ENCODE measurements around the gene LEFTY2.
"Not testable (repeated sequence)": the region's sequence is repeated elsewhere in the genome, so short reads cannot be mapped to it uniquely, and the experiment has no call there.

LEFTY2 gene

DNA sequence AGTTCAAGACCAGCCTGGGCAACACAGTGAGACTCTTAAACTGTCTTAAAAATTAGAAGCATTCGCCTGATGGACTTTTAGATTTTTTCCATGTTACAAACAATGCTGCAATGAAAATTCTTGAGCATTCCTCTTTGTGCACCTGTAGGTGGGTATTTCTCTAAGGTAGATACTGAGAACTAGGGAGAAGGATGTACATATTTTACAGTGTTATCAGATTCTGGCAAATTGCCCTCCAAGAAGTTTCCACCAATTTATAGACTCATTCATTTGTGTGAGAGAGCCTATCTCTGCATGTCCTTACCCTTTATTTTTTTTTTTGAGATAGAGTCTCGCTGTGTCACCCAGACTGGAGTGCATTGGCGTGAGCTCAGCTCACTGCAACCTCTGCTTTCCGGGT is 12.3 kb upstream of the LEFTY2 start:
- no peak for DNase-seq

DNA sequence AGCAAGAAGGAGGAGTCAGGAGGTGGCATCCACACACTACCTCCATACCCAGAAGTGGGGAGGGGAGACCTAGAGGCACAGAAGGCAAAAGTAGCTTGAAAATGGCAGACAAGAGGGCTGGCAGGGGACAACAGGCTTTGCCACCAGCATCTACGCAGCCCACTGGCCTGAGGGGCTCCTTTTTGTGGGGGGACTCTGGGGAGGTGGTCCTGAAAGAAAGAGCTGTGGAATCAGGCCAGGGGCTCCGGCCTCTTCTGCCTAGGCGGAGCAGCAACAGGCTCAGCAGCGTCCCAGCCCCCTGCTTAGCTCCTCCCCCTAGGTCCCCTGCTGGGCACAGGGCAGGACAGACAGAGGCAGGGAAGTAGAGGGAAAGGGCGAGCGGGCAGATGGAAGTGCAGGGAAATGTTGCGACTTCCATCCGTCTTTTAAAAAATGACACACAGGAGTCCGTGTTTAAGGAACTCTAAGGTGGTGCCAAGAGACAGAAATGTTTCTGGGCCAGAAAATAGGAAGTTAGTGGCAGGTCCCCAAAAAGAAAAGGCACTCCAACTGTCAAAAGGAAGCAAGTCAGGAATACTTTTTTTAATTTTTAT is 10.0 kb upstream of the LEFTY2 start:
- DNase-seq: no peak

DNA sequence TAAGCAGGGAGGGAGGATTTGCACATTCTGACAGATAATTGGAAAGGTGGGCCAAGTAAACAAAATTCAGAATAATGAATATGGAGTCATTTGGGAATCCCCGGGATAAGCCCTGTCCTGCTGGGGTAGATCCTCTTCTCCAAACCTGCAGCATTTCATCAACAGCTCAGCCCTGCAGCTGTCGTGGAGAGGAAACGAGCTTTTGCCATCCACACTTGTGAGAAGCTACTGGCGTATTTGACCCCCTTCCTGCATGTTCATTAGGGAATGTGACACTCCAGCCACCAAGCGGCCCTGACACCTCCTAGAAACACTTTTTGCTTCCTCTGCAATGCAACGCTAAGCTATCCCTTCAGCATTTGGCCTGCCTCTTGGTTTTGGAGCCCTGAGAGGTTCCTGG is 8.0 kb upstream of the LEFTY2 start:
- DNase-seq: no peak

DNA sequence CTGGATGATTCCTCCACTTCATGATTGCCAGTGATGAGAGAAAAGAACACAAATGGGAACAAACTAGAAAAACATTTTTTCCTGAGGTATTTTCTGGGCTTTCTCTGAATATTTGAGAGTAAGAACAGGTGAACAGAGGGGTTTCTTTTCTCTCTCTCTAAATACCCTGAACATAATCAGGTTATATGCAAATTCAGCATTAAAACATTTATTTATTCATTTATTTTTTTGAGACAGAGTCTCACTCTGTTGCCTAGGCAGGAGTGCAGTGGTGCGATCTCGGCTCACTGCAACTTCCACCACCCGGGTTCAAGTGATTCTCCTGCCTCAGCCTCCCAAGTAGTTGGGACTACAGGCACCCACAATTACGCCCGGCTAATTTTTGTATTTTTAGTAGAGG is 5.8 kb upstream of the LEFTY2 start:
- DNase-seq: no peak

DNA sequence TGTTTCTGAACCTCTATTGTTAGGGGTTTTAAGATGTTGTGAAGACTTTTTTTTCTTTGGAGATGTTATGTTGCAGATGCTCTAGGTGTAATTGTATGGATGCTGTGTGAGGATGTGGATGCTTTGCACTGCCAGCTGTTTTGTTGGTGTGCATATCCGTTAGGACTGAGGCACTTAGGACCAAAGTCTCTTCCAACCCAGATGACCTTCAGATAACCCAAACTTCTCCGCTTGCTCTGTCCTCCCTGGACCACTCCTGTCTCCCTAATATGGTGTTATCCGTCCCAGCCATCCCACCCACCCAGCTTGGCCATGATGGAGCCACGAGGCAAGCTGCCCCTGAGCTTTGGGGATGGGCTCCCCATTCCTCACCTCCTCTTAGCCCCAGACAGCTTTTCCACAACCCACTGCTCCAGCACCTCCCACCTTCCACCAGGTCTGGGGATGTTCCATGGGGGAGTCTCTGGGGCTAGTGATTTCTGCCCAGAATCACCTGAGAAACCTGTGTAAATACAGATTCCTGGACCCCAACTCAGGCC is 5.1 kb upstream of the LEFTY2 start:
- no peak for DNase-seq

DNA sequence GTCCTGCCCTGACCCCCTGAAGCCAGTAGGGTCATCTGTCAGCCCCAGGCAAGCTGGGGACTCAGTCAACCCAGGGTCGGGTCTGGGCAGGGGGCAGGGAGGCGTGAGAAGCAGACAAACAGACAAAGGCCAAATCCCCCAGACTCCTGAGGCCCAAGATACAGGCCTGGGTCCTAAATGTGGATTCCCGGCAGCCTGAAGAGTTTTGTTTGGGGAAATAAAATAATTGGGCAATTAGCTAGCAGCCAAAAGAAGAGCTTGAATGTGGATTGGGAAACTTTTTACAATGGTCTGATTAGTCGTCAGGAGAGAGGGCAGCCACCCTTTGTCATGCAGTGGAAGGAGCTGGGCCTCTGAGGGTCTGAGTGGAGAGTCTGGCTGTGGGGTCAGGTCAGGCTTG is 4.5 kb upstream of the LEFTY2 start:
- no peak for DNase-seq

DNA sequence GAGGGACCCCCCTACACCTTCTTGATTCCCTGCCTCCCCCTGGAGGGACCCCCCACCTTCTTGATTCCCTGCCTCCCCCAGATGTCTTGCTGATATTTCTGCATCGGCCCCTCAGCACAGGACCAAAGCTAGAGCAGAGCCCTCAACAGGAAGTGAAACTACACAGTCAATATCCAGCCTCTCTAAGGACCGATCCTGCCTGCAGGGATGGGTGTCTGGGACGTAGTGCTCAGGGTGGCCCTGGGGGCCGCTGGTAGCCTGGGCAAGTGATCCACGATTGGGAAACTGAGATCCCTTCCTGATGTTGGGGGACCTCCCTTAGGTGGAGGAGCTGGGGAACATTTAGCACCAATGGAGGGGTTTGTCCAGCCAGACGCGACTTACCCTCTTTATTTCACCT is 3.9 kb upstream of the LEFTY2 start:
- DNase-seq: no peak

DNA sequence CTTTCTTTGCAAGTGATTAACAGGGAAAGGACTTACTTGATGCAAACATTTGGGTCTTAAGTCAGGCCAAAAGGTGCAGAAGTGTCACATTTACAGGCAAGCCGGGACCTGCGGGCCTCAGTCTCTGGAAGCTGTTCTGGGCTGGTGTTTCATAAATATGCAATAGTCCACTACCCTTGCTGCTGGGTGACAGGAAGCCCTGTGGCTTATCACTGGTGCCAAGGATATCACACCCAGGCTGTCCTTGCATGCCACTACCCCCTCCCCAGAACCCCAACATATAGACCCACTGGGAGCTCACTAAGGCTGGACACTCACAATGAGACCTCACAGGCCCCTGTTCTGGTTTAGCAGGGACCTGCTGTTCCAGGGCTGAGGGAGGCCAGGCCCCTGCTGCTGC is 3.4 kb upstream of the LEFTY2 start:
- no peak for DNase-seq

DNA sequence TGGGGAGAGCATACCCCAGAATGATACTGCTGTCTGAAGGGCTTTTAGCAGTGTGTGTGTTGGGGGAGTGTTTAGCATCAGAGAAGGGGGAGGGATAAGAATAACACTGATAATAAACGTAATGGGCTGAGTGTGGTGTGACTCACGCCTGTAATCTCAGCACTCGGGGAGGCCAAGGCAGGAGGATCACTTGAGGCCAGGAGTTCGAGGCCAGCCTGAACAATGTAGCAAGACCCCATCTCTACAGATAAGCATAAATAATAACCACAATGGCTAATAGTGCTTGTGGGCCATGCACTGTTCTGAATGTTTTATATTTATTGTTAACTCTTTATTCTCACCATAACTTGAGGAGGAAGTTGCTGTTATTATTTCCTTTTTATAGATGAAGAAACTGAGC is 2.6 kb upstream of the LEFTY2 start:
- no peak for DNase-seq

DNA sequence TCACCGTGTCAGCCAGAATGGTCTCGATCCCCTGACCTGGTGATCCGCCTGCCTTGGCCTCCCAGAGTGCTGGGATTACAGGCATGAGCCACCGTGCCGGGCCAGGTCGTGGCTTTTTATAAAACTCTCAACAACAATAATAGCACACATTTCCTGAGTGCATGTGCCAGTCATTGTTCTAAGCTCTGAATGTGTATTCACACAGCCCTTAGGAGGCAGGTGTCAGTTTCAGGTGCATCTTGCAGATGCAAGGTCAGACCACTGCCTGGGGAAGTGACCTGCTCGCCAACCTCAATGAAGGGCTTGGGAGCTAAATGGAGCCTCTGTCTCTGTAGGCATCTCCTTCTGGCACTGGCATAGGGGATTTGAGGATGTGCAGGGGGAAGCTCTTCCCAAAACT is 1.6 kb upstream of the LEFTY2 start:
- DNase-seq: no peak

DNA sequence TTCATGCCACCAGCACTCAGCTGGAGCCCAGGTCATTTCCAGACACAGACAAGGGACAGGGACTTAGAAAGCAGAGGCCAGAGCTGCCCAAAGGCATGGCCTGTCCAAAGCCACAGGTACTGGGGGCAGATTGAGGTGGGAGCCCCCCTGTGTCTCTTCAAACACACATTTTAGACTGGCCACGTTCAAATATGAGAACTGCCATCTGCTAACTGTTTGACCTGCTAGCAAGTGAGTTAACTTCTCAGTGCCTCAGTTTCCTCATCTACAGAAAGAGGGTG is 862 bp upstream of the LEFTY2 start:
- DNase-seq: no peak

DNA sequence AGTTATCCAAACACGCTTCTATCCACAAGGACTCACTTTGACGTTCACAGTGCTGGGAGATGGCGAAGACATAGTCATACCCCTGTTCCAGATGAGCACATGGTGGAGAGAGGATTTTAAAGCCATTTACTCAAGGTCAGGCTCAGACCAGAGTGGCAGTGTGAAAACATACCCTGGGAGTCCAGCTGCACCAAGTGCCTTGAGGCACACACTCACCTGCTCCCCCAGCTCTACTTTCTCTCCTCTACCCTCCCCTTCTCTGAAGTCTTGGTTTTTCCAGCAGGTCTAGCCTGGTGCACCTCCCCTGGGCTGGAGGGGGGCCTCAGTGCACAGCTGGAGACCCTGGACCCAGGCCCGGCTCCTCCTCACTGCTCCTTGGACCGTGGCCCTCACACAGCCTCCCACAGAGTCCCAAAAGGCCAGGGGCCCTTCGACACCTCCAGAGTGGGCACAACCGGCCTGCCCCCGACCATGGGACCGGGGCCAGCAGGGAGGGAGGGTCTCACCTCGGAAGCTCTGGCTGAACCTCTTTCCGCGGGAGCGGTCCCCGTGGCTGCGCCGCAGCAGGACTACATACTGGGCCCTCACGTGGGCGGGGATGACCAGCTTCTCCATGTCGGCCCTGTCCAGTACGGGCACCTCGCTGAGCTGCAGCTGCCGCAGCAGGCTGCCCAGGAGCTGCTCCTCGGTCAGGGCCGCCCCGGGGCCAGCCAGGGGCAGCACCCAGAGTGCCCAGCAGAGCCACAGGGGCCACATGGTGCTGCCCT is 452 bp downstream of the LEFTY2 start:
- no peak for DNase-seq

DNA sequence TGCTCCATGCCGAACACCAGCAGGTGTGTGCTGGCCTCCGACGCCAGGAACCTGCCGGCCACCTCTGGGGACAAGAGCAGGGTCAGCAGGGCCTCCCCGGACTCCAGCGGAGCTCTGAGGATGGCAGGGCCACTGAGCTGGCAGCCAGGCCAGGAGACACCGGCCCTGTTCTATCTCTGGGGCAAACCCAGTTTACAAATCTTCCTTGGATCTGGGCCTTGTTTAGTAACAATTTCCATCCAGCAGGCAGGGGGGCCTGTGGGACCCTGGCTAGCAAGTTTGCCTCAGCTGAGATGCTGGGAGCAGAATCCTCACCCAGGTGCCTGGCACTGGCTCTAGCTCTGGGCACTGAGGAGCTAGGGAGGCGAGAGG is 1.1 kb downstream of the LEFTY2 start:
- not testable (repeated sequence) for DNase-seq

DNA sequence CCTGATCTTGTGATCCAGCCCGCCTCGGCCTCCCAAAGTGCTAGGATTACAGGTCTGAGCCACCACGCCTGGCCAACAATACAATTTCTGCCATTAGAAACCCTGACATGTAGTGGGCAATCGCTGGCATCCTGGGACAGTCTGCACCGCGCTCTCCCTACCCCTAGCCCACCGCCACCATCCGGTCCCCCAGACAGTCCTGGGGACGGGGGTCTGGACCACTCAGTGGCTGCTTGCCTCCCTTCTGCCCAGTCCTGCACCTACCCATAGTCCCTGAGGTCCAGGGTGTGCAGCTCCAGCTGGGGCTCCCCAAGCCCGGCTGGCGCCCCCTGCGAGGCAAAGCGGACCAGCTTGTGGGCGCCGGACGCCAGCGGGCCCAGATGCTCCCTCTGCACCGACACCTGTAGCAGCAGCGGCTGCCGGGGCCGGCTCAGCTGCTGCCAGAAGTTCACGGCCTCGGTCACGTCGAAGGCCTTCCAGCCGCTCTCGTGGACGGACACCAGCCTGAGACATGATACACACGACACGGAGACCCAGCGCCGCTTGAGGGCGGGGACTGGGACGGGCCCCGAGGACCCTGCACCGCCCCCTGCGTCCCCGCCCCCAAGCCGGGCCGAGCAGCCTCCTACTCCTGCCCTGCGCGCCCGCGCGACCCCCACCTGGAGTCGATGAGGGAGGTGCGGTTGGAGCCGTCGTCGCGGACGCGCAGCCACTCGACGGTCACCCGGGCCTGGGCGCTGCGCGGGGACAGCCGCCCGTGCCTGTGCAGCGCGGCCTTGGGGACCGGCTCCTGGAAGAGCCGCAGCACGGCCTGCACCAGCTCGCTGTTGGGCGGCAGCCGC is 1.7 kb downstream of the LEFTY2 start:
- not testable (repeated sequence) for DNase-seq

DNA sequence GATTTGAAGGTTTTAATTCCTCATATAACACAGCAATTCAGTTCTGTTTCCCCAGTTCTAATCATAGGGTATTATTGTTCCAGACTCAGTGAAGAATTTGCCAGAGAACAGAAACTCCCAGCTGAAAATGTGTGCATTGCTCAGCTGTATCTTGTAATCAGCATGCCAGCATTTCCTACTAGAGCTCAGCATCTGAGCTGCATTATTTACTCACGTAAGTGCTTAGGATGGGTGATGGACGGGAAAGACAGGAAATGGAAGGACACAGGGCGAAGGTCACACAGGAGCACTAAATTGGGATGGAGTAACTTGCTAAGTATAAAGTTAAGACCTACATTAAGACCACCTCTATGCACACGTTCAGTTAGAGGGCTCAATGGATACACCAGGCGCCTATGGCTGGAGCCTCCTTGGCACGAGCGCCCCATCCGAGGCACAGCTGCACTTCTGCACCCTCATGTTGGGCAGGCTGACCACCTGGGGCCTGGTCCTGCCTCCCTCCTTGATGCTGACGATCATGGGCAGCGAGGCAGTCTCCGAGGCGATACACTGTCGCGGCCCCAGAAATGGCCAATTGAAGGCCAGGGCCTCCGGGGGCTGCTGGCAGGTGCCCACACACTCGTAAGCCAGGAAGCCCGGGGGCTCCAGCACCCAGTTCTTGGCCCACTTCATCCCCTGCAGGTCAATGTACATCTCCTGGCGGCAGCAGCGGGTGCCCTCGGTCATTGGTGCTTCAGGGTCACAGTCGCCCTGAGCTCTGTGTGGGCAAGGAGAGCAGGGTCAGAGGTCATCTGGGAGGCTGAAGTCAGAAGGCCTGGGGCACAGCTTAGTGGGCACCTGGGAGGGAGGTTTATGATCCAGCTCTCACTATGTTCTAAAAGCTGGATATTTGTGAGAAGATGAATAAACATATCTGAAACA is 3.7 kb downstream of the LEFTY2 start:
- no peak for DNase-seq

DNA sequence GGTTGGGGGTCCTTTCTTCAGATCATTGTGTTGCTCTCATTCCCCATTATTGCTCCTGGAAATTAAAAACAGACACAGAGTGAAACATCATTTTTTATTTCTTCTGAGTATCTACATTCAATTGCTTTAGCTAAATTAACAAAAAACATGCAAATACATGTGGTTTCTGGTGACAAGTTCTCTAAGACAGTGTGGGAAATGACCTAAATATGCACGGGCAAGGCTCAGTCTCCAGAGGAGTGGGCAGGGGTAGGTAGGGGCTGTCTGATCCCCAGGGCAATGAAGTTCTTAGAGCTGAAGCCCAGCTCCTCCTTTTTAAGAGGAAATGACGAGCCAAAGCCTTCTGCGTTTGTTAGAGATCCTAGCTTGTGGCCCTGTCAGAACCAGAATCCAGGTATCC is 4.5 kb downstream of the LEFTY2 start:
- no peak for DNase-seq

DNA sequence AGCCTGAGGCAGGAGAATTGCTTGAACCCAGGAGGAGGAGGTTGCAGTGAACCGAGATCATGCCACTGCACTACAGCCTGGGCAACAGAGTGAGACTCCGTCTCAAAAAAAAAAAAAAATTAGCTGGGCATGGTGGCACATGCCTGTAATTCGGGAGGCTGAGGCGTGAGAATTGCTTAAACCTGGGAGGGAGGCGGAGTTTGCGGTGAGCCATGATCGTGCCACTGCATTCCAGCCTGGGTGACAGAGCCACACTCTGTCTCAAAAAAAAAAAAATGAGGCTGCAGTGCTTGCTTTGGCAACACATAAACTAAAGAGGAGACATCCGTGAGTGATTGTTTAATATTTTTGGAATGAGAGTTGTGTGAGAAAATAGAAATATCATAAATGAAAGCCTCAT is 4.9 kb downstream of the LEFTY2 start:
- not testable (repeated sequence) for DNase-seq

DNA sequence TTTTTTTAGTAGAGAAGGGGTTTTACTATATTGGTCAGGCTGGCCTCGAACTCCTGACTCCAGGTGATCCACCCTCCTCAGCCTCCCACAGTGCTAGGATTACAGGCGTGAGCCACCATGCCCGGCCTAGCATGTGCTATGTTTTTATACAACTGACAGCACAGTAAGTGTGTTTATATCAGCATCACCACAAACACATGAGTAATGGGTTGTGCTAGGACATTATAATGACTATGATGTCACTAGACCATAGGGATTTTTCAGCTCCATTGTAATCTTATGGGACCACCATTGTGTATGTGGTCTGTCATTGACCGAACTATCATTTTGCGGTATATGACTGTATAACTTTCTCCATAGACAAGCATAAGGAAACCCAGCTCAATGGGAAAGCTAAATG is 6.3 kb downstream of the LEFTY2 start:
- no peak for DNase-seq

DNA sequence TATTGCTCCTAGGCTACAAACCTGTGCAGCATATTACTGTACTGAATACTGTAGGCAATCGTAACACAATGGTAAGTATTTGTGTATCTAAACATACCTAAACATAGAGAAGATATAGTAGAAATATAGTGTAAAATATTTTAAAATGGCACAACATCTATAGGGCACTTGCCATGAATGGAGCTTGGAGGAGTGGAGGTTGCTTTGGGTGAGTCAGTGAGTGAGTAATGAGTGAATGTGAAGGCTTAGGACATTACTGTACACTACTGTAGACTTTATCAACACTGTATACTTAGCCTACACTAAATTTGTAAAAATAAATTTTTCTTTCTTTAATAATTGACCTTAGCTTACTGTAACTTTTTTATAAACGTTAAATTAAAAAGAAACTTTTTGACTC is 7.9 kb downstream of the LEFTY2 start:
- no peak for DNase-seq

DNA sequence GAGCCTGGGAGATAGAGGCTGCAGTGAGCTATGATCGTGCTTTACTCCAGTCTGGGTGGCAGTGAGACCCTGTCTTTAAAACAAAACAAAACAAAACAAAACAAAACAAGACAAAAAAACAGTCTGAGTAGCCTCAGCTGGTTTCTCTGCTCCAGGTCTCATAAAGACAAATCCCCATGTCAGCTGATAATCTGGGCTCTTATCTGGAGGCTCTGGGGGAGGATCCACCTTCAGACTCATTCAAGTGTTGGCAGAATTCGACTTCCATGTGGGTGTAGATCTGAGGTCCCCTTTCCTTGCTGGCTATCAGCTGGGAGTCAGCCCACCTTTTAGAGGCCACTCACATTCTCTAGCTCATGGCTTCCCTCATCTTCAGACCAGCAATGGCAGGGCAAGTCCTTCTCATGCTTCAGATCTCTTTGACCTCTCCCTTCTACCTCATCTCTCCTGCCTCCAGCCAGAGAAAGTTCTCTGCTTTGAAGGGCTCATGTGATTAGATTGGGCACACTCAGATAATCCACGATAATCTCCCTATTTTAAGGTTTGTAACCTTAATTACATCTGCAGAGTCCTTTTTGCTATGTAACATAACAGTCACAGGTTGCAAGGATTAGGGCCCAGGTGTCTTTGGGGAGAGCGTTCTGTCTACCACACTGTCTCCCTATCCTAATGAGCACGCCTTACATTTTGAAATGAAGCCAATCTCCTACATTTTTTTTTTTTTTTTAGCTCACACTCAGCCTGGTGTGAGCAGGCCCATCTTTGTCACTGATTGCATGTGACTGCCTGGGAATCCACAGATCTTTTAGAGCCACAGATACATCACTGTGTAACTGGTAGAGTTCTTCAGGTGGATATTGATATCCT is 9.5 kb downstream of the LEFTY2 start:
- DNase-seq: no peak

DNA sequence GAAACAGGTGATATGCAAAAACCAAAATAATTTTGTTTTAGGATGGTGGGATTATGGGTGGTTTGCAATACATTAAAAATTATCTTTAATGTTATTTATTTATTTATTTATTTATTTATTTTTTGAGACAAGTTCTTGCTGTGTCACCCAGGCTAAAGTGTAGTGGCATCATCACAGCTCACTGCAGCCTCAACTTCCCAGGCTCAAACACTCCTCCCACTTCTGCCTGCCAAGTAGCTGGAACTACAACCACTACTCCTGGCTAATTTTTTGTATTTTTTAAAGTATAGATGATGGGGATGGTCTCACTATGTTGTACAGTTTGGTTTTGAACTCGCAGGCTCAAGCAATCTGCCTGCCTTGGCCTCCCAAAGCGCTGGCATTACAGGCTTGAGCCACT is 10.5 kb downstream of the LEFTY2 start:
- no peak for DNase-seq

DNA sequence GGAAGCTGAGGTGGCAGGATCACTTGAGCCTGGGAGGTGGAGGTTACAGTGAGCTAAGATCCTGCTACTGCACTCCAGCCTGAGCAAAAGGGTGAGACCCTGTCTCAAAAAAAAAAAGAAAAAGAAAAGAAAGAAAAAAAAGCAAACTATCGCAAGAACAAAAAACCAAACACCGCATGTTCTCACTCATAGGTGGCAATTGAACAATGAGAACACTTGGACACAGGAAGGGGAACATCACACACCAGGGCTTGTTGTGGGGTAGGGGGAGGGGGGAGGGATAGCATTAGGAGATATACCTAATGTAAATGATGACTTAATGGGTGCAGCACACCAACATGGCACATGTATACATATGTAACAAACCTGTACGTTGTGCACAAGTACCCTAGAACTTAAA is 11.6 kb downstream of the LEFTY2 start:
- DNase-seq: not testable (repeated sequence)
